ENCODE data around the gene SLC4A11.

- TF ChIP-seq POLR2A (IDR thresholded peaks at IDR 0.05; ENCODE audit: low read length) (no peak), GATA1 (IDR thresholded peaks at IDR 0.05; ENCODE audit: low read depth, low read length) (no peak)
These were observed 49.3 kb downstream of the SLC4A11 start for GRCh38 chr20:3189561-3190131.
